Esophagus (tissue), 2 donors: ENCODE data around the gene MEIG1. TPM values are rescaled to one million over a fixed set of nuclear protein-coding genes. Genes with fewer than 3 reads are reported as not detected.
A peak's percentile ranks its signal among the peaks of the same experiment; 100 is the strongest.
"Not testable (repeated sequence)": the region's sequence is repeated elsewhere in the genome, so short reads cannot be mapped to it uniquely, and the experiment has no call there.

Source experiments
- H3K27ac ChIP-seq, 2 donors: one replicate each; pipeline ENCODE4 v1.5.1; 2013; ENCODE audit warnings: low read depth in 2 of 2, mild to moderate bottlenecking in 2 of 2, inconsistent platforms in 1 of 2, low read length in 1 of 2, moderate library complexity in 1 of 2
- H3K27me3 ChIP-seq, 2 donors: one replicate each; pipeline ENCODE4 v1.6.1; 2013; ENCODE audit warnings: low read length in 2 of 2, control low read depth in 1 of 2, mild to moderate bottlenecking in 1 of 2; ENCODE audit not compliant: insufficient read depth in 2 of 2, control insufficient read depth in 1 of 2
- H3K36me3 ChIP-seq, 2 donors: one replicate each; pipeline ENCODE4 v1.6.1; 2013; ENCODE audit warnings: low read length in 1 of 2; ENCODE audit not compliant: control insufficient read depth in 2 of 2, insufficient read depth in 2 of 2
- H3K4me1 ChIP-seq, 2 donors: one replicate each; pipeline ENCODE4 v1.6.1; 2013; ENCODE audit warnings: low read length in 1 of 2; ENCODE audit not compliant: control insufficient read depth in 2 of 2, insufficient read depth in 2 of 2
- H3K4me3 ChIP-seq, 2 donors: one replicate each; pipeline ENCODE4 v1.5.1; 2013; ENCODE audit warnings: low read length in 2 of 2, mild to moderate bottlenecking in 2 of 2, low read depth in 1 of 2, moderate library complexity in 1 of 2
- H3K9me3 ChIP-seq, 2 donors: one replicate each; pipeline ENCODE4 v1.6.1; 2013; ENCODE audit warnings: mild to moderate bottlenecking in 2 of 2, low read depth in 1 of 2, low read length in 1 of 2, moderate library complexity in 1 of 2; ENCODE audit not compliant: control insufficient read depth in 2 of 2, insufficient read depth in 1 of 2
- WGBS, 2 donors: extraction: QIAGEN DNeasy Blood & Tissue Kit; methylation state at CpG; one replicate each; pipeline ENCODE4 v1.1.7; 2013; 5-methylcytosine and 5-hydroxymethylcytosine counted together
- polyA plus RNA-seq, 2 donors: library from polyadenylated mRNA; stranded (reverse); fragments of 200-250 nt; gene quantifications; one replicate each; pipeline ENCODE4 v1.2.3, GENCODE V29; 2013
- donor health status: healthy with polysubstance abuse.
- donor health status: Bipolar disorder and iron deficiency.

MEIG1 gene
- polyA plus RNA-seq, 2 donors: 0.16 TPM; not detected in 1

GRCh38 chr10:14982744-14983143 lies 23.6 kb downstream of the MEIG1 start:
- WGBS, 2 donors: 89 to 94% methylated on average over 3 of the region's 3 CpGs
- Histone ChIP-seq H3K36me3 (no peaks in the 10 kb centered on the region), H3K27me3 (no peaks in the 10 kb centered on the region), H3K27ac (no peak overlapping the region), H3K9me3 (no peaks in the 10 kb centered on the region), H3K4me1 (peaks cover 5% of the 10 kb centered on the region in 2 donors), H3K4me3 (no peak overlapping the region)

DNA sequence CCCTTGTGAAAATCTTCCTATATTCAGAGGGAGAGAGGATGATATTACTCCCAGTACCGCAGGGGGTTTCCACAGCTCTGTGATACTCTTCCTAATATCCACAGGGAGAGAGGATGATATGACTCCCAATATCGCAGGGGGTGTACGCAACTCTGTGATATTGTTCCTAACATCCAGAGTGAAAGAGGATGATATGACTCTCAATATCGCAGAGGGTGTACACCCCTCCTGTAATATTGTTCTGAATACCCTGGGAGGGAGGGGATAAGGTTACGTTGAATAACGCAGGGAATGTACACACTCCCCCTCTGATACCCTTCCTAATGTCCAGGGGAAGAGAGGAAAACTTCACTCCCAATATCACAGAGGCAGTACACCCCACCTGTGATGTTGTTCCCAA lies 30.4 kb downstream of the MEIG1 start:
- not testable (repeated sequence) for H3K27me3 ChIP-seq, H3K4me1 ChIP-seq, H3K36me3 ChIP-seq, H3K9me3 ChIP-seq, H3K4me3 ChIP-seq, H3K27ac ChIP-seq
- WGBS, 2 donors: 92 to 95% methylated on average over 6 of the region's 6 CpGs

DNA sequence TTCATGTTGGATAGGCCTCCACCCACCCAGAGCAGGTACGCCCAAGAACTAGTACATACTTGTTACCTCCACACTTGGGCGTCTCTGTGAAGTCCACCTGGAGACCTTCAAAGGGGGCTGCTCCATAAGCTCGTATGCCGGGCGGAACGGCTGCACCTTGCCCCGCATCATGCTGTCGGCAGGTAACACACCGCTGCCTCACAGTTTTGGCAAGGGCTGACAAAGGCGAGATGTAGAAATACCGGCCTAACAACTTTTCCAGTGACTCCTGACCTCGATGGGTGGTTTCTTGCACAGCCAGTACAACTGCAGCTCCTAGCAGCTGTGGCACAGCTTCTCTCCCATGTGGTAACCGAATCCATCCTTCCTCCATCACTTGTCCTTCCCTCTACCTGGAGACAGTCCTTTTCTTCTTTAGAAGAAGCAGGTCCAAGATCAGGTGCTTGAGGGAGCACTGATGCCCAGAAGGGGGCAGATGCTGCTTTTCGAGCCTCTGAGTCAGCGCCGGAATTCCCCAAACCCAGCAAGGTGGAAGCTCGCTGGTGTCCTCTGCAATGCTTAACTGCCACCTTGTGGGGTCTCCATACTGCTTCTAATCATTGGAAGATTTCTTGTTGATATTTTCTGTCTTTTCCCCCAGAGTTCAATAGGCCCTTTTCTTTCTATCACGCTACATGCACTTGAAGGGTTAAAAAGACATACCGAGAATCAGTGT lies 32.0 kb downstream of the MEIG1 start:
- not testable (repeated sequence) for H3K4me3 ChIP-seq
- WGBS, 2 donors: 38 to 43% methylated on average over 17 to 19 of the region's 19 CpGs

DNA sequence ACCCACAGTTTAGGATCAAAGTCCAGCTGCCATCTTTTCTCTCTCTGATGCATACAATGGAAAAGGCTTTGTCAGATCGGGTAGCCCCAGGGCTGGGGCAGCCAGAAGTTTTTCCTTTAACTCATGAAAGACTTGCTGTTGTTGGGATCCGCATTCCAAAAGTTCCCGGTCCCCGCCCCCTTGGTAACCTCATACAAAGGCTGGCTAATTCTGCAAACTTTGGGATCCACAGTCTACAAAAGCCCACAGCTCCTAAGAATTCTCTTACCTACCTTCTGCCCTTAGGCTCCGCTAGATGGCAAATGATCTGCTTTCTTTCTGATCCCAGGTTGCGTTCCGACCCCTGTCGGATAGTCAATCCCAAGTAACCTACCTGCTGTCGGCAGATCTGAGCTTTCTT lies 33.1 kb downstream of the MEIG1 start:
- not testable (repeated sequence) for H3K27ac ChIP-seq, H3K4me3 ChIP-seq, H3K9me3 ChIP-seq, H3K36me3 ChIP-seq, H3K4me1 ChIP-seq, H3K27me3 ChIP-seq
- 87 to 88% methylated on average over 9 of the region's 9 CpGs for WGBS, 2 donors

More for the DNA sequence above, 32.0 kb downstream of the MEIG1 start:
- not testable (repeated sequence) for H3K4me1 ChIP-seq, H3K27me3 ChIP-seq, H3K9me3 ChIP-seq, H3K36me3 ChIP-seq
- H3K27ac ChIP-seq: peak overlapping the region in 1 of 2 donors; percentile 49

DNA sequence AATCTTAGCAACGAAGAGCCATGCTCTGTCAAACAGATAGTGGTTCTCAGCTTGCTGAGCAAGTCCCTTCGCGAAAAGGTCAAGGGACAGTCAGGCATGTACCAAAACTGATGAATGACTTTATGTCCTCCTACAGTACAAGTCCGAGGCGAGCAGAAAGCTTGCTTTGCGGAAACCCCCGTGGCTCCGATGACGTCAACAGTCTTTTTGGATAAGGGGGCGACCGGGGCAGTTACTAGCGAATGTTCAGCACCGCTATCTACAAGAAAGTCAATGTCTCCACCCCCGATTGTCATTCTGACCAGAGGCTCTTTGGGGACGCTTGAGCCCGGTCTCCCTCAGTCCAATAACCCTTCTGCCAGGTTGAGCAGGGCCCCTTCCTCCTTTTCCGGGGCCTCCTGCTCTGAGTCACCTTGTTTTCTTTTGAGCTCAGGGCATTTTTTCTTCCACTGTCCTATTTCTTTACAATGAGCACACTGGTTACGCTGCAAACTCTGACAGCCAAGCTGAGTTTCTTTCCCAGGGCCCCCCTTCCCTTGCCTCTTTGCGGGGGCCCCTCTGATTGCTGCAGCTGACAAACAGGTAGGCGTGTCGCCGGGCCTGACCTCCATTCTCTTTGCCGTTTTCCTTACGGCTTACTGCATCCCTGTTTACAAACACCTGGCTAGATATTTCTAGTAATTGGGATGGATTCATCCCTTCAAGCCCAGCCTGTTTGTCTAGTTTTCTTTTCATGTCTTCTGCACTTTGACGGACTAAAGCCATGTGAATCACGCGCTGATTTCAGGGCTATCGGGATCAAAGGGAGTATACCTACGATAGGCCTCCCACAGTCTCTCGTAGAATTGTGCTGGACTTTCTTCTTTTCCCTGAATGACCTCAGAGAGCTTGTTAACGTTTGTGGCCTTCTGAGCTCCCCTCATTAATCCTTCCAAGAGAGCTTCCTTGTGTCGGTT lies 34.6 kb downstream of the MEIG1 start:
- 67 to 70% methylated on average over 32 of the region's 32 CpGs for WGBS, 2 donors
- not testable (repeated sequence) for H3K36me3 ChIP-seq, H3K27me3 ChIP-seq, H3K4me3 ChIP-seq, H3K9me3 ChIP-seq, H3K4me1 ChIP-seq
- H3K27ac ChIP-seq: peak overlapping the region in 1 of 2 donors; percentile 31

GRCh38 chr10:14995964-14996565 lies 36.9 kb downstream of the MEIG1 start:
- H3K4me3 ChIP-seq: no peak overlapping the region

GRCh38 chr10:15013530-15013929 lies 54.3 kb downstream of the MEIG1 start:
- H3K4me1 ChIP-seq, H3K27me3 ChIP-seq, H3K9me3 ChIP-seq, H3K36me3 ChIP-seq, H3K4me3 ChIP-seq: not testable (repeated sequence)
- WGBS, 2 donors: 41 to 42% methylated on average over 5 of the region's 5 CpGs
- H3K27ac ChIP-seq: peak overlapping the region; percentile 34 to 42

More at GRCh38 chr10:14995964-14996565, 36.9 kb downstream of the MEIG1 start:
- no peak overlapping the region for H3K27ac ChIP-seq
- H3K9me3 ChIP-seq: no peaks in the 10 kb centered on the region
- H3K4me1 ChIP-seq: no peaks in the 10 kb centered on the region
- H3K36me3 ChIP-seq: no peaks in the 10 kb centered on the region
- no peaks in the 10 kb centered on the region for H3K27me3 ChIP-seq
- WGBS, 2 donors: 77 to 88% methylated on average over 44 to 50 of the region's 50 CpGs

DNA sequence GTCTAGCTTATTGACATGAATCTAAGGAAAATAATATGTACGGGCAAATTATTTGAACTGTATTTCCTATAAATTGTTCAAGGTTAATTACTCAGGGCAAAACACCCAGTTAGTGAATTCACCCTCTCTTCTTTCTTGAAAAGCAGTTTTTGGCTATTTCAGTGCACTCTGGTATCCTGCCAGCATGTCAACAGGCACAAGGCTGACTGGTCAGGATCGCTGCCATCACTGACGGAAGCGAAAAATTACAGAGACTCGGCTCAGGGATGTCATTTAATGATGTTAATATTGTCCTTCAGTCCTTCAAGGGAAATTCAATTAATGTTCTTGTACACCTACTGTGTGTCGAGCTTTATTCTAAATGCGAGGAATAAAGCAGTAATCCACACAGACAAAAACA lies 56.3 kb downstream of the MEIG1 start:
- Histone ChIP-seq H3K9me3 (no peaks in the 10 kb centered on the region), H3K27me3 (no peaks in the 10 kb centered on the region), H3K27ac (no peak overlapping the region), H3K4me1 (no peaks in the 10 kb centered on the region), H3K4me3 (no peak overlapping the region), H3K36me3 (no peaks in the 10 kb centered on the region)
- WGBS, 2 donors: 71 to 76% methylated on average over 7 of the region's 7 CpGs

DNA sequence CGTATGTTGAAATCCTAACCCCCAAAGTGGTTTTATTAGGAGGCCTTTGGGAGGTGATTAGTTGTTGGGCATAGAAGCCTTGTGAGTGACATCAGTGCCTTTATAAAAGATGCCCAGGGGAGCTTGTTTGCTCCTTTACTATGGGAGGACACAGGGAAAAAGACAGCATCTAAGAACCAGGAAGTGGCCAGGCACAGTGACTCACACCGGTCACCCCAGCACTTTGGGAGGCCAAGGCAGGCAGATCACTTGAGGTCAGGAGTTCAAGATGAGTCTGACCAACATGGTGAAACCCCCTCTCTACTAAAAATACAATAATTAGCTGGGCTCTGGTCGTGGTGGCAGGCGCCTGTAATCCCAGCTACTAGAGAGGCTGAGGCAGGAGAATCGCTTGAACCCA lies 61.8 kb downstream of the MEIG1 start:
- H3K27ac ChIP-seq, H3K36me3 ChIP-seq, H3K4me3 ChIP-seq, H3K4me1 ChIP-seq, H3K9me3 ChIP-seq, H3K27me3 ChIP-seq: not testable (repeated sequence)
- WGBS, 2 donors: 78 to 86% methylated on average over 2 to 4 of the region's 5 CpGs
